Measurements from ENCODE around the gene CNDP1.

CNDP1 gene

GRCh38 chr18:74493689-74494088 lies 40.6 kb upstream of the CNDP1 start:
- H3K27ac ChIP-seq (ENCODE audit: low read length): no peak overlapping the region
- H2AFZ ChIP-seq (ENCODE audit: low read length): no peak overlapping the region
- H3K9me3 ChIP-seq (replicated peaks; ENCODE audit: insufficient read depth, low read length): no peaks in the 10 kb centered on the region
- peak; percentile 89 for DNase-seq
- no peak overlapping the region for H3K4me3 ChIP-seq (ENCODE audit: low read length)
- H4K20me1 ChIP-seq (ENCODE audit: insufficient read depth, low read length): no peaks in the 10 kb centered on the region
- peaks cover 18% of the 10 kb centered on the region for H3K4me1 ChIP-seq (ENCODE audit: low read length)
- H3K27me3 ChIP-seq (replicated peaks; ENCODE audit: insufficient read depth, low read length): no peaks in the 10 kb centered on the region
- H3K9ac ChIP-seq (ENCODE audit: low read length): no peak overlapping the region
- no peaks in the 10 kb centered on the region for H3K9me2 ChIP-seq (replicated peaks; ENCODE audit: insufficient read depth, low read length)
- no peak overlapping the region for H3K4me2 ChIP-seq (ENCODE audit: low read depth, low read length)
- H3K36me3 ChIP-seq (replicated peaks; ENCODE audit: insufficient read depth, low read length): no peaks in the 10 kb centered on the region
- peaks cover 18% of the 10 kb centered on the region for H3F3A ChIP-seq (ENCODE audit: insufficient read depth, low read length)
- no peak for TF ChIP-seq EZH2phosphoT487 (IDR thresholded peaks at IDR 0.05; ENCODE audit: low read length)
- no peak for TF ChIP-seq EZH2 (optimal IDR thresholded peaks at IDR 0.05; ENCODE audit: low read depth, low read length)
- TF ChIP-seq, protein P1, sequence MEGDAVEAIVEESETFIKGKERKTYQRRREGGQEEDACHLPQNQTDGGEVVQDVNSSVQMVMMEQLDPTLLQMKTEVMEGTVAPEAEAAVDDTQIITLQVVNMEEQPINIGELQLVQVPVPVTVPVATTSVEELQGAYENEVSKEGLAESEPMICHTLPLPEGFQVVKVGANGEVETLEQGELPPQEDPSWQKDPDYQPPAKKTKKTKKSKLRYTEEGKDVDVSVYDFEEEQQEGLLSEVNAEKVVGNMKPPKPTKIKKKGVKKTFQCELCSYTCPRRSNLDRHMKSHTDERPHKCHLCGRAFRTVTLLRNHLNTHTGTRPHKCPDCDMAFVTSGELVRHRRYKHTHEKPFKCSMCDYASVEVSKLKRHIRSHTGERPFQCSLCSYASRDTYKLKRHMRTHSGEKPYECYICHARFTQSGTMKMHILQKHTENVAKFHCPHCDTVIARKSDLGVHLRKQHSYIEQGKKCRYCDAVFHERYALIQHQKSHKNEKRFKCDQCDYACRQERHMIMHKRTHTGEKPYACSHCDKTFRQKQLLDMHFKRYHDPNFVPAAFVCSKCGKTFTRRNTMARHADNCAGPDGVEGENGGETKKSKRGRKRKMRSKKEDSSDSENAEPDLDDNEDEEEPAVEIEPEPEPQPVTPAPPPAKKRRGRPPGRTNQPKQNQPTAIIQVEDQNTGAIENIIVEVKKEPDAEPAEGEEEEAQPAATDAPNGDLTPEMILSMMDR (IDR thresholded peaks at IDR 0.05; ENCODE audit: low read length): peak; percentile 92
- H3K79me2 ChIP-seq (ENCODE audit: low read length): peaks cover 26% of the 10 kb centered on the region

GRCh38 chr18:74494514-74494913 lies 39.8 kb upstream of the CNDP1 start:
- peaks cover 21% of the 10 kb centered on the region for H3K4me1 ChIP-seq (ENCODE audit: low read length)
- H3K9me2 ChIP-seq (replicated peaks; ENCODE audit: insufficient read depth, low read length): no peaks in the 10 kb centered on the region
- no peak overlapping the region for H3K4me3 ChIP-seq (ENCODE audit: low read length)
- no peaks in the 10 kb centered on the region for H3K36me3 ChIP-seq (replicated peaks; ENCODE audit: insufficient read depth, low read length)
- H3K79me2 ChIP-seq (ENCODE audit: low read length): peaks cover 26% of the 10 kb centered on the region
- no peaks in the 10 kb centered on the region for H4K20me1 ChIP-seq (ENCODE audit: insufficient read depth, low read length)
- no peak for TF ChIP-seq EZH2 (optimal IDR thresholded peaks at IDR 0.05; ENCODE audit: low read depth, low read length)
- TF ChIP-seq, protein P1 (IDR thresholded peaks at IDR 0.05; ENCODE audit: low read length): no peak
- no peaks in the 10 kb centered on the region for H3K27me3 ChIP-seq (replicated peaks; ENCODE audit: insufficient read depth, low read length)
- peaks cover 26% of the 10 kb centered on the region for H3F3A ChIP-seq (ENCODE audit: insufficient read depth, low read length)
- no peaks in the 10 kb centered on the region for H3K9me3 ChIP-seq (replicated peaks; ENCODE audit: insufficient read depth, low read length)
- H2AFZ ChIP-seq (ENCODE audit: low read length): no peak overlapping the region
- no peak overlapping the region for H3K9ac ChIP-seq (ENCODE audit: low read length)
- no peak for DNase-seq
- no peak overlapping the region for H3K27ac ChIP-seq (ENCODE audit: low read length)
- H3K4me2 ChIP-seq (ENCODE audit: low read depth, low read length): no peak overlapping the region

DNA sequence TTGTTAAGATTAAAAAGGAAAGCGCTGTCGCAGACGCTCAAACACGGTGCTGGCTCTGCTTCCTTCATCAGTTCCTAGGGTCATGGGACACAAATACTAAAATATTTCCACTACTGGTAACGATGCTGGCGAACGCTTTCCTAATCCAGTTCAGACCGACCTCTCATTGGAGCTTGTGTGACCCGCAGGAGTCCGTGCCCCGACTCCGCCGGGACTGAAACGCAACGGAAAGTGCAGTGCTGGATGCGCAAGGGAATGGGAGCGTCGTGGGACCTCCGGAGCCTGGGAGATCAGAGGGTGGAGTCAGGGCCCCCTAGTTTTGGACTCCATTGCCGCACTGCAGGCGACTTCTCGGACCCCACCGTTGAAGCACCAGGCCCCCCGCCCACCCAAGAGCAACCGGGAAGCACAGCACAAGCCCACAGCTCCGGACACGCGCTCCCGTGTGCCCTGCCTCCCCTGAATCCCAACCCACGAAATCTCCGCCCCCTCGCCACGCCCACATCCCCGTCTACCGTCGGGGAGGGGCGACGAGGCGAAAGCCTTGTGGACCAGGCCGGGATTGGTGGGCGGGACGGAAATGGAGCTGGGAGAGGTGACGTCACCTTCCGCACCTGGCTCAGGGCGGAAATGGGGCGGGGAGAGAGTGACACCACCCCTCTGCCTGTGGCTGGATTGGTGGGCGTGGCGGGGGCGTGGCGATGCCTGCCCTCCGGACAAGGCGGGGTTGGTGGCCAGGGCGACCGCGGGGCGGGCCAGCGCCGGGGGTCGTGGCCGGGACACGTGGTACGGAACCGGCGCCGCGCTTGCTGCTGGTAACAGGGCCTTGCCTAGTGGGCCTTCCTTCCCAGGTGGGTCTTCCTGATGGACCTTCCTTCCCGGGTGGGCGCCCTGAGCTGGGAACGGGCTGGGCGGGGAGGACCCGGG lies 38.5 kb upstream of the CNDP1 start, which contains the start of gene CNDP2:
Gene CNDP2, plus strand, starts transcription at position 783 of the 927 bp plus-strand sequence. CDS start 3,611 bp downstream, outside the sequence.
- Histone ChIP-seq H3K79me2 (ENCODE audit: low read length) (peaks cover 38% of the 10 kb centered on the region), H4K20me1 (ENCODE audit: insufficient read depth, low read length) (no peaks in the 10 kb centered on the region), H3K9me3 (replicated peaks; ENCODE audit: insufficient read depth, low read length) (no peaks in the 10 kb centered on the region), H3K27ac (ENCODE audit: low read length) (peak within 1 kb of the TSS; percentile 61; the same call in 1 of the 2 replicates), H3K9me2 (replicated peaks; ENCODE audit: insufficient read depth, low read length) (no peaks in the 10 kb centered on the region), H3K4me3 (ENCODE audit: low read length) (peak within 1 kb of the TSS; percentile 97), H2AFZ (ENCODE audit: low read length) (peak within 1 kb of the TSS; percentile 95), H3F3A (ENCODE audit: insufficient read depth, low read length) (peaks cover 38% of the 10 kb centered on the region), H3K27me3 (replicated peaks; ENCODE audit: insufficient read depth, low read length) (no peaks in the 10 kb centered on the region), H3K4me1 (ENCODE audit: low read length) (peaks cover 21% of the 10 kb centered on the region), H3K36me3 (replicated peaks; ENCODE audit: insufficient read depth, low read length) (no peaks in the 10 kb centered on the region), H3K4me2 (ENCODE audit: low read depth, low read length) (peak within 1 kb of the TSS; percentile 97), H3K9ac (ENCODE audit: low read length) (peak within 1 kb of the TSS; percentile 97)
- DNase-seq: peak; percentile 98
- TF ChIP-seq, protein P1 (IDR thresholded peaks at IDR 0.05; ENCODE audit: low read length): no peak
- TF ChIP-seq EZH2 (optimal IDR thresholded peaks at IDR 0.05; ENCODE audit: low read depth, low read length): no peak
- TF ChIP-seq EZH2phosphoT487 (IDR thresholded peaks at IDR 0.05; ENCODE audit: low read length): no peak
